ENCODE measurements around the gene CD22.

The CD22 gene

DNA sequence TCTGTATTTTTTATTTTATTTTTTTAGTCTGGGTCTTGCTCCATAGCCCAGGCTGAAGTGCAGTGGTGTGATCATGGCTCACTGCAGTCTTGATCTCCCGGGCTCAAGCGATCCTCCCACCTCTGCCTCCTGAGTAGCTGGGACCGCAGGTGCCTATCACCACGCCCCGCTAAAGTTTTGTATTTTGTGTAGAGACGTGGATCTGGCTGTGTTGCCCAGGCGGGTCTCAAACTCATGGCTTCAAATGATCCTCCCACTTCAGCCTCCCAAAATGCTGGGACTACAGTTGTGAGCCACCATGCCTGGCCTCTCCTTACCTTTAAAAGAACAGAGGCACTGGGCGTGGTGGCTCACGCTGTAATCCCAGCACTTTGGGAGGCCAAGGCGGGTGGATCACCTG lies 41.3 kb upstream of the CD22 start:
- DNase-seq (ENCODE audit: extremely low read depth, low read depth): no peak
- TF ChIP-seq, protein P1, sequence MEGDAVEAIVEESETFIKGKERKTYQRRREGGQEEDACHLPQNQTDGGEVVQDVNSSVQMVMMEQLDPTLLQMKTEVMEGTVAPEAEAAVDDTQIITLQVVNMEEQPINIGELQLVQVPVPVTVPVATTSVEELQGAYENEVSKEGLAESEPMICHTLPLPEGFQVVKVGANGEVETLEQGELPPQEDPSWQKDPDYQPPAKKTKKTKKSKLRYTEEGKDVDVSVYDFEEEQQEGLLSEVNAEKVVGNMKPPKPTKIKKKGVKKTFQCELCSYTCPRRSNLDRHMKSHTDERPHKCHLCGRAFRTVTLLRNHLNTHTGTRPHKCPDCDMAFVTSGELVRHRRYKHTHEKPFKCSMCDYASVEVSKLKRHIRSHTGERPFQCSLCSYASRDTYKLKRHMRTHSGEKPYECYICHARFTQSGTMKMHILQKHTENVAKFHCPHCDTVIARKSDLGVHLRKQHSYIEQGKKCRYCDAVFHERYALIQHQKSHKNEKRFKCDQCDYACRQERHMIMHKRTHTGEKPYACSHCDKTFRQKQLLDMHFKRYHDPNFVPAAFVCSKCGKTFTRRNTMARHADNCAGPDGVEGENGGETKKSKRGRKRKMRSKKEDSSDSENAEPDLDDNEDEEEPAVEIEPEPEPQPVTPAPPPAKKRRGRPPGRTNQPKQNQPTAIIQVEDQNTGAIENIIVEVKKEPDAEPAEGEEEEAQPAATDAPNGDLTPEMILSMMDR (IDR thresholded peaks at IDR 0.05; ENCODE audit: low read depth, low read length): no peak

DNA sequence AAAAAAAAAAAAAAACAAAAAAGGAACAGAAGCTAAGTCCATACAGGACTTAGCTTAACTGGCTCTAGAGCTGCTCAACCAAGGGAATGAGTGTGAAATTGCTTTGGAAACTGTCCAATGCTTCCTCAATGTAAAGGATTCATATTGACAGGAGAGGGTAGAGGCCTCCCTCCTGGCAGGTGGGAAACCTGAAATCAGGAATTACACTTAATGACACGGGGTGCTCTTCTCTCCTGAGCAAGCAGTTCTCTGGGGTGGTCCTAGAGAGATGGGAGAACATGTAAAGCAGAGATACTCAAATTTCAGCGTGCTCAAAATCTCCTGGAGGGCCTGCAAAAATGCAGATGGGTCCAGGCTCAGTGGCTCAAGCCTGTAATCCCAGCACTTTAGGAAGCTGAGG lies 40.7 kb upstream of the CD22 start:
- TF ChIP-seq, protein P1 (IDR thresholded peaks at IDR 0.05; ENCODE audit: low read depth, low read length): no peak
- no peak for DNase-seq (ENCODE audit: extremely low read depth, low read depth)

DNA sequence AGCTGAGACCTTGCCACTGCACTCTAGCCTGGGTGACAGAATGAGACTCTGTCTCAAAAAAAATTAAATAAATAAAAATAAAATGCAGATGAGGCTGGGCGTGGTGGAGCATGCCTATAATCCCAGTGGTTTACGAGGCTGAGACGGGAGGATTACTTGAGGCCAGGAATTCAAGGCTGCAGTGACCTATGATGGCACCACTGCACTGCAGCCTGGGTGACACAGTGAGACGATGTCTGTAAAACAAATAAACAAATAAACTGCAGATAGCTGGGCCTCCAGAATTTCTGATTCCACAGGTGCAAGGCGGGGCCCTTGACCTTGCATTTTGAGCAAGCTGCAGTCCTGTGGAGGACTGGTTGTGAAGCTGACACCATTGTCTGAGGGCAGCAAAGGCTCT lies 40.1 kb upstream of the CD22 start:
- no peak for DNase-seq (ENCODE audit: extremely low read depth, low read depth)
- TF ChIP-seq, protein P1 (IDR thresholded peaks at IDR 0.05; ENCODE audit: low read depth, low read length): no peak

DNA sequence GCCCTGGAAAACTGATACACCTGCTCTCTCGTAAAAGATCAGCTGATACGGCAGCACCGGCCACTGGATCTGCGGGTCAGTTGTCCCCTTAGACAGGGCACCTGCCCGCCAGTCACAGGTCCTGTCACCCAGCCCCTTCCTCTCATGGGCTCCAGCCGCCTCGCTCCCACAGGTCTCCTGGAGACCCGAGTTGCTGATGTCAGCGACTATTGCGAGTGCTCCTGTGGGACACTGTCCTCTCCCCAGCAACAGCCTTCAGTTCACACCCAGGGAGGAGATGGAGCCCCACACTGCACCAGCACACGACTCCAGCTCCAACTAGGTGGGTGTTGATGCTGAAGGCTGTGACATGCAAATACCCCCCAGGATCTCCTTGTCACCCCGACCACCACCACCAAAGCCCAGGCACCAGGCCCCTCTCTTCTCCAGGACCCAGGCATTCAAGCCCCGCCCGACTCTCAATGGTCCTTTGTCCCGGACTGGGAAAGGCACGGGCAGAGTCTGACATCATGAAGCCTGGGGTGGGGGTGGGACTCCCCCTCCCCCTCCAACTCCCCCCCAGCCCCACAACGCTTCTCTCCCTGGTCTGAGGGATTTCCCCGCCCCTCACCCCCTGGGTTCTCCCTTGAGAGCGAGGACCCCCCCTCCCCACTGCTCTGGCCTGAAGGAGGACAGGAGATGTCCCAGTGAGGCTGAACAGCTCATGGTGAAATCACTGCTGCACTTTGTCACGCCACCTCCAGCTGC lies 38.4 kb upstream of the CD22 start:
- no peak for DNase-seq (ENCODE audit: extremely low read depth, low read depth)
- TF ChIP-seq, protein P1 (IDR thresholded peaks at IDR 0.05; ENCODE audit: low read depth, low read length): no peak

DNA sequence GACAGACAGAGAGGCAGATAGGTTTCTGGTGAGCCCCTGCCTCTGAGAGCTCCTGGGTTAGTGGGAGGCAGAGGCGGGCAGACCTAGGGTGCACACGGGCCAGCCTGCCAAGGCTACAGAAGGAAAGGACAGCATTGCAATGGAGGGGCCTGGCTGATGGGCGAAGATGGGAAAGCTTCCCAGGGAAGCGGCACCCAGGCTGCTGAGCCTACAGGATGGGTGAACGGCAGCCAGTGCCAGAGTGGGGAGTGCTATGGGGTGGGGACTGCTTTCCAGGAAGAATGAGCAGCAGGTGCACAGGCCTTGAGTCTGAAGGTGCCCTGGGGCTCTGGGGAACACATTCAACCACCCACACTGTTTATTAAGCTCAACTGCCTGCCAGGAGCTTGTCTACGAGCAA lies 37.7 kb upstream of the CD22 start:
- no peak for DNase-seq (ENCODE audit: extremely low read depth, low read depth)
- TF ChIP-seq, protein P1 (IDR thresholded peaks at IDR 0.05; ENCODE audit: low read depth, low read length): no peak

DNA sequence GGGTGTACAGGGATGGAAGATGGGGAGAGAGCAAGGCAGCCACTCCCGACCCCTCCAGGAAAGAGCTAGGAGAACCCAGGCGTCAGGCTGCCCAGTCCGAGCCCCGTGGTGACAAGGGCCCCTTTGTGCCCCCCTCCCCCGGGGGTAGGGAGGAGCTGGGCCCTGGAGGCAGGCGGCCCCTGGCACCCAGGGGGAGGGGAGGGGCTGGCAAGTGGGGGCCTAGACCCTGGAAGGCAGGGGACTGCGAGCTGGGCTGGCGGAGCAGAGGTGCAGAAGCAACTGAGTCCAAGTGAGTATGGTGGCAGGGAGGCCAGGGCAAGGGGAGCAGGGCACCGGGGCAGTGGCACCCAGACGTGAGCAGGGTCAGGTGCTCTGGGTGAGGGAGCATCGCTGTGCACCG lies 37.1 kb upstream of the CD22 start, which contains the start of gene MAG:
MAG (plus strand) TSS at position 246 of the 400 bp plus-strand sequence. CDS start 3,248 bp downstream, outside the sequence.
- TF ChIP-seq, protein P1 (IDR thresholded peaks at IDR 0.05; ENCODE audit: low read depth, low read length): no peak
- DNase-seq (ENCODE audit: extremely low read depth, low read depth): no peak

DNA sequence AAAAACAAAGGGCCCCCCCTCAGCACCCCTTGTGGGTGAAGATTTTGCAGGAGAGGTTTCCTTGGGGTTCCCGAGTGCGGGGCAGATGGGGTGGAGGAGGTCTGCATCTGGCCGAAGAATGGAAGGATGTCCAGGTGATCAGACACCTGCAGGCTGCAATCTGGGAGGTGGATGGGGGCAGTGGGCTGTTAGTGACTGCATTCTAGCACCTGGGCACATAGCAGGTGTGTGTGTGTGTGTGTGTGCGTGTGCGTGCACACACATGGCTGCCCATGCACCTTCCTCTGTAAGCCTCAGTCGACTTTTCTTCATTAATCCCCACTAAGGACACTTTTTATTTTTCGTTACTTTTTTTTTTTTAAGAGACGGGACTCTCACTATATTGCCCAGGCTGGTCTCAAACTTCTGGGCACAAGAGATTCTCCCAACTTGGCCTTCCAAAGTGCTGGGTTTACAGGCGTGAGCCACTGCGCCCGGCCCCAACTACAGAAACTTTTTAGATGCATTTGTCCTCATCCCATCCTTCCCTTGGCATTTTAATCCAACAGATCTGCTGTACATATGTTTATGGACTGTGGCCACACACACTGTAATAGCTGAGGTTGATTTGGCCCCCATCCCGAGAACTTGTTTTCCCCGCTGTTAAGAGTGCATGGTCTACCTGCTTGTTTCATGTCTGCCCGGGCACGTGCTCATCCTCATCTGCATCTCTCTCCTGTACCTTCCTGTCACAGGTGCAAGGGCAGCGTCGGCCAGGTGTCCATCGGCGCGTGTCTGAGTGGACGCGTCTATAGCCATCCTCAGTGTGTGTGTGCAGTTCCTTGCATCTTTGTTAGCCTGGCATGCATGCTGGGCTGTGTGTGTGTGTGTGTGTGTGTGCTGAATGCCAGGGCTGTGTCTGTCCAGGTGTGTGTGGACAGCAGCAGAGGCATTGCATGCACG lies 36.3 kb upstream of the CD22 start:
- no peak for DNase-seq (ENCODE audit: extremely low read depth, low read depth)
- TF ChIP-seq, protein P1 (IDR thresholded peaks at IDR 0.05; ENCODE audit: low read depth, low read length): no peak
